HG03558 (cell line): ENCODE data around the gene TIGD6.
A peak's percentile ranks its signal among the peaks of the same experiment; 100 is the strongest.

Experiments used
- ATAC-seq: cut with Tn5 transposase; IDR thresholded peaks from one replicate; pipeline ENCODE4 v1.9.1; 2021; ENCODE audit warnings: moderate number of reproducible peaks; ENCODE audit not compliant: unreplicated experiment; ENCODE audit errors: extremely low read depth

The TIGD6 gene

DNA sequence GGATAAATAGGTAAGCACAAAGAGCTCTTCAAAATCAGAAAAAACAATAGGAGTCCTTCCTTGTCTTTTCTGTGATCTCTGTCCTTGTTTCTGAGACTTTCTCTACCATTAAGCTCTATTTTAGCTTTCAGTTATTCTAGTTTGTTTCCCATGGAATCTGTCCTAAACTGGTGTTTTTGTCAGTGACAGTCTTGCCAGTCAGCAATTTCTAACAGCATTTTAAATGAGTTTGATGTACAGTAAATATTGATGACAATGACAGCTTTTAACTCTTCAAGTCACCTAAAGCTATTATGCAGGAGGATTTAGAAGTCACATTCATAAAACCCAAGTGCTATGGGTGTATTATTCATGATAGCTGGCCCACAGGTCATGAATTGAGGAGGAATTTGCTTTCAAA is 17.9 kb downstream of the TIGD6 start:
- ATAC-seq = no peak

DNA sequence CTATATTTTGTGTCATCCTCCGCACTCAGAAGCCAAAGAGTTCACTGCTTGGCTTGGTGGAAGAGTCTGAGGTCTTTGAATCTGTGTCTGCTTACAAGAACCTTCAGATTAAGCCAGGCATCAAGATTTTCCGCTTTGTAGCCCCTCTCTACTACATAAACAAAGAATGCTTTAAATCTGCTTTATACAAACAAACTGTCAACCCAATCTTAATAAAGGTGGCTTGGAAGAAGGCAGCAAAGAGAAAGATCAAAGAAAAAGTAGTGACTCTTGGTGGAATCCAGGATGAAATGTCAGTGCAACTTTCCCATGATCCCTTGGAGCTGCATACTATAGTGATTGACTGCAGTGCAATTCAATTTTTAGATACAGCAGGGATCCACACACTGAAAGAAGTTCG is 19.2 kb downstream of the TIGD6 start:
- no peak for ATAC-seq

DNA sequence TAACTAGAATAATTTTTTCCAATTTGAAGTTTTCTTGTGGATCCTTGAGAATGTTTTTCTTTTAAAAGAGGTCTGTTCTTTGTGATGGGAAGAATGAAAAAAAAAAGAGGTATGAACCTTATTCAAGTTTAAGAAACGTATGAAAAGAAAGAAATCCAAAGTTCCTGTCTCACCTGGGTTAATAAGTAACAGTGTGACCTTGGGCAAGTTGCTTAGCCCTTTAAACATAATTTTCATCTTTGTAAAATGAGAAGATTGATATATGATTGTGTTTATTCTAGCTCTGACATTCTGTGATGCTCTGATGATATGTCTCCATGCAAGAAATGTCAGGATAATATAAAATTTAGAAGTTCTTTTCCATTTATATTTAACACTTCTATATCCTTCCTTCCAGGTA is 20.6 kb downstream of the TIGD6 start:
- no peak for ATAC-seq

DNA sequence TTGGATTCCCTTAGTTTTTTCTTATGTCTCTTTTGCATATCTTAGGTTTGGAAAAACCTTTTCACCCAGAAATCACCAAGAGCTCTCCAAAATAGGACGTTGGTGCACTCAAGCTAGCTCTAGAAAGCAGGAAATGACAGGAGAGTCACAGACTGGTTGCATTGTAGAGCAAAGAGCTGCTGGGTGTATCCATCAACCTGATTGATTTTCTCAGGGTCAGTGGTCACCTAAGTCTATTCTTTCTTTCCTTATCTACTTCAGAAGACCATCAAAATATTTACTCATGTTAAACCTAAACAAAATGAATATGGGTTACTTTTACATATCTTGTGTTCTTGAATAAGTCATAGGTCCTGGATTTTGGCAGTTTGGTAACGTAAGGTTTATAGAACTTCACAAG is 25.0 kb downstream of the TIGD6 start:
- ATAC-seq = no peak

DNA sequence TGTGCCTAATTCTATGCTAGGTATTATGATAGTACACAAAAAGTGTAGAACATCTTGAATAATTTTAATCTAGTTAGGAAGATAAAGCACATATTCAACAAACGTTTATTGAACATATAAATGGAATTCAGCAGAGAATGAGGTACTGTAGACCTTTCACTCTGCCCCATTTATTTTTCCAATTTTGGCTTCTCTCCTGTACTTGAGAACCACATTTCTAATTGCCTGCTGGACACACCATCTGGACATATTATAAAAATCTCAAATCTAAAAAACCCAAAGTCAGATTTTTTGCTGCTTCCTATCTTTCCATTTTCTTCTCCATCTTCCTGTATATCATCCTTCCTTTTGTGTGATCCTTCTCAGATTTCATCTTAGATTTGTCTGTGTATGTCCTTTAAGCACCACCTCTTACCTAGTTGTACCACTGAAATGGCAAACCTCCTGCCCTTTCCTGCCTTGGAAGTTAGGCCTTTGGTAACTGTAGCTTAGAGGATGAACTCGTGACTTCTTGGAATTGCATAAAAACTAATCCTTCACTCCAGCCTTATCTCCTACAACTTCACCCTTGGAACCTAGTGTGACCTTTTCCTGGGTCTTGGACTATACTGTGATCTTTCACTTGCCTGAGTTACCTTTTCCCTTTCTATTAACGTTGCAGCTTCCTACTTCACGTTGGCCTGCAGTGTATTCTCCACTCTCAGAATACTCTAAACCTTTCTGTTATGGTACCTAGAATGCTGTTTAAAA is 31.1 kb downstream of the TIGD6 start:
- ATAC-seq = no peak

DNA sequence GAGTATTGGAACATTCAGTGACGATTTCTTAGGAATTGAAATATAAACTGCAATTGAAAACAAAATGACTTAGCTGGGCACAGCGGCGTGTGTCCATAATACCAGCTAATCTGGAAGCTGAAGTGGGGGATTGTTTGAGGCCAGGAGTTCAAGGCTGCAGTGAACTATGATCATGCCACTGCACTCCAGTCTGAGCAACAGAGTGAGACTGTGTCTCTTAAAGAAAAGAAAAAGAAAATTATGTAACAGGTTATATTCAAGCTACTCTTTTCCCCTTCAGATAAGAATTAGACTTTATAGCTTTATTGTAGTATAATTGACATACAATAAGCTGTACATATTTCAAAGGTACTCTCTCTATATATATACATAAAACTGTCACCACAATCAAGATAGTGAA is 33.5 kb downstream of the TIGD6 start:
- ATAC-seq = no peak

DNA sequence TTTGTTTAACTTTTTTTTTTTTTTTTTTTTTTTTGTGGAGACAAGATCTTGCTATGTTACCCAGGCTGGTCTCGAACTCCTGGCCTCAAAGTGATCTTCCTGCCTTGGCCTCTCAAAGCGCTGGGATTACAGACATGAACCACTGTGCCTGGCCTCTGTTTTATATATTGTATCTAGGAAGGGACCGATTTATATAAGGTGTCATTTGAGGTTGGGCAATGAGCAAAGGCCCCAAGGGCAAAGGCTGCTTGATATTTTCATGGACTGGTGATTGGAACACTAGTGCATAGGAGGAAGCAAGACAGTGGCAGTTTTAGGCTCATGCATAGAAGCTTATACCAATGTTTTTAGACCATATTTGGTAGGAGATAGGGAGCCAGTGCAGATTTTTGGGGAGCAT is 36.7 kb downstream of the TIGD6 start:
- ATAC-seq = no peak

DNA sequence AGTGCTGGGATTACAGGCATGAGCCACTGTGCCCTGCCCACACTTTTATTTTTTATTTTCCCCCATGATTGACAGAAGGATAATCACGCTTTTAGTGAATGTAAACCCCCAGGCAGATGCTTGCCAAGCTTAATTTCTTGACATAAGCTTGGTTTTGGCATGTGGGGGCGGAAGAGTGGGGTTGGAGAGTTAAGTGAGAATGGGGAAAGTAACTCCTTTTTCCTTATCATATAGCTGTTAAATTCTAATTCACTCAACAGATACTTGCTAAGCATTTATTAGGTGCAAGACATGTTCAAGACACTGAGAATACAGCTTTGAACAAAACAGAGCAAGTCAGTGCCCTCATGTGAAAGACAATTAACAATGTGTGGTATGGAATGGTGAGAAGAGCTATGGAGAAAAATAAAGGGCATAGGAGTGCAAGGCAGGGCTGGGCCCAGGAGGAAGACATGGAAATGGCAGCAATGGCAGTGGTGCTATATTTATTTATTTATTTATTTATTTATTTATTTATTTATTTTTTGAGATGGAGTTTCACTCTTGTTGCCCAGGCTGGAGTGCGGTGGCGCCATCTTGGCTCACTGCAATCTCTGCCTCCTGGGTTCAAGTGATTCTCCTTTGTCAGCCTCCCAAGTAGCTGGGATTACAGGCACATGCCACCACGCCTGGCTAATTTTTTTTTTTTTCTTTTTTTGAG is 37.7 kb downstream of the TIGD6 start:
- no peak for ATAC-seq

DNA sequence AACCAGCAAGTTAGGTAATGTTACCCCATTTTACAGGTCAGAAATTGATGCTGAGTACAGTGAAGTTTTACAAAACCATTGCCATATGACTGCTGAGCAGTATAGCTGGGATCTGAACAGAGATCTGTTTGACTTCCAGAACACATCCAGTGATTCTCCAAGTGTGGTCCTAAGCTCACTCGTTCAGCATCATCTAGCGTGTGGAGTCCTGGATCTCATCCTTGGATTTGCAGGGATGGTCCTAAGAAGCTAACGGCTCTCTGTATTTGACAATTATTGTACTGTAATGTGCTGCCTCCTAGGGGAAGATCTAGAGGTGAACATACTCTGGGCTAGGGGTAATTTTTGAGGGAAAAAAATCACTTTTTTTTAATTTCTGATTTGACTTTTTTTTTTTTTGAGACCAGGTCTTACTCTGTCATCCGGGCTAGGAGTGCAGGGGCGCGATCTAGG is 38.5 kb downstream of the TIGD6 start:
- no peak for ATAC-seq

DNA sequence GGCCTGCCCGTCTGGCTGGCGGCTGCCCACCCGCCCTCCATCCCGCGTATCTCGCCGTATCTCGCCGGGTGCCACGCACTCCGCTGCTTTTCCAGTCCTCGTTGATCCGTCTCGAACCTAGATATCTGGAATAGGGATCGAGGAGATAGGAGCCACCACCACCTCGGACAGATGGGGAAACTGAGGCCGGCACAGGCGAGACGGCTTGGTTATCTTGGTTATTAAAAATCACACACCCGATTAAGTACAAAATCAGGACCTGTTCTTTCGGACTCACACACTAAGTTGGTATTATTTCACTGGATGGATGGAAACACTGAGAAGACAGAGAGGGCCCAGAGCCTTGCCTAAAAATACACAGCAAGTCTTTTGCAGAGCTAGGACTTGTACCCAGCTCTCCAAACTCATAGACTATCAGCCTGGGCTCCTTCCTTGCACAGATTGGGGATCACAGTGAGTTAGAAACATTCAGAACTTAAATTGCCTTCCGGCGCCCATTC is 39.2 kb downstream of the TIGD6 start:
- no peak for ATAC-seq

DNA sequence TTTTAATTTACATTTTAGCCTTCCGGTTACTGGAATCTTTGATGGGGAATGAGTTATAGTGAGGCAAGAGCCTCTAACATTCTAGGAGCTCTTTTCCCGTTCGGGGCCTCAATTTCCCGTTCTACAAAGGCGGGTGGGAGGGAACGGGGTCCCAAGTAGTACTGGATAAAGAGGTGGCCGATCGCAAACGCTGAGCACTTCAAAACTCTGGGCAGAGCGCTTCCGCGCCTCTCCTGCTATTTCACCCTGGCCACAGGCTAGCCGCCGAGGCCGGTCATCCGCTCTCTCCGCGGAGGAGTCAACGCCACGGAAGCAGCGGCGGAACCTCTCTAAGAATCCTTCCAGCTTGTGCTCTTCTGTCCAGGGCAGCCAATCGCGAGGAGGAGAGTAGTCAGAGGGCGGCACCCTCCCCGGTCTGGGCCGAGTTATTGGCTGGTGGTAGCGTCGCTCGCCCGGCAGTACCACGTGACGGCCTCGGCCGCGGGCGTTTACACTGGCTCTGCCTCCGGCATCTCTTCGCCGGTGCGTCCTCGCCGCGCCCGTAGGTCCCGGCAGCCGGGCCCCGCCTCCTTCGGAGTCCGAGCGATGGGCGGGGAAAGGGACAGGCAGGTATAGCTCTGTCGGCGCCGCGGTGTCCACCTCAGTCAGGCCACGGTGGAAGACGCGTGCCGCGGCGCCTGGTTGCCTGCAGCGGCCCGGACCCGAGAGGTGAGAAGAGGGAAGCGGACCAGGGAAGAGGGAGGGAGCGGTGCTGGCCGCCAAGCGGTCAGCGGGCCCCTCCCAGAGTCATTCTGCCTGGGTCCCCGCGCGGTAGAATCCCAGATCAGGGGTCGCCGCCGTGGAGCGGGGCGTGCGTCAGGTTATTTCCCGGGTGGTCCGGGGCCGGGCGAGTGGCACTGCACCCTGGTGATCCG is 39.9 kb downstream of the TIGD6 start, which contains the start of gene SLC26A2:
Gene SLC26A2, plus strand, starts transcription at position 487 of the 914 bp plus-strand sequence. CDS start 16,895 bp downstream, outside the sequence.
- ATAC-seq = peak; percentile 97

DNA sequence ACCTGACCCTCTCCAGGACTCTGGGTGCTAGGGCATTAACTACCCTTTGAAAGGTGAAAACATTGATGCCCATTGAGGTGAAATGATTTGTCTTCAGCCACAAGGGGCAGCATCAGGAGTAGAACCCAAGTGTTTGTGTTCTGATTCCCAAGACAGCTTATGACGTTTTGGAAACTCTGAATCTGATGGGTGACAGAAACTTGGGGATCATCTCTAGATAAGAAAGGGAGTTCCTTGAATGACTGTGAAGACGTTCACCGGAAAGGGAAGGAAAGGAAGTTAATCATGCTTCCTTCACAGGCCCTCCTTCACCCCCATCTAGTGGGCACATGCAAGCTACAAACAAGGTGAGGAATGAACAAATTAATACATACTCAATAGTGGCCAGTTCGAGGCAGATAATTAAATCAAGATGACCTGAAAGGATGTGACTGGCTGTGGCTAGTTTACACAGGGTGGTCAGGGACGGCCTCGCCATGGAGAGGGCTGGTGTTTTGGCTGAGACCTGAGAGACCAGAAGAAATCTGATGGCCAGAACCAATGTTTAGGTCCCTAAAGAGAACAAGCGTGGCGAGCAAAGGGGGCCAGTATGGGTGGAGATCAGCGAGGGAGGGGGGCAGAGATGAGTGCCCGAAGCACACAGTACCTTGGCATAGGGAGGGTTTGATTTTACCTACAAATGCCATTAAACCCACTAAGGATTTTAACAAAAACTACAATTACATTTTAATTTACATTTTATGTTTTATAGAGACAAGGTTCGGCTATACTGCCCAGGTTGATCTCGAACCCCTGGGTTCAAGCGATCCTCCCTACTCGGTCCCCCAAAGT is 40.8 kb downstream of the TIGD6 start:
- no peak for ATAC-seq

DNA sequence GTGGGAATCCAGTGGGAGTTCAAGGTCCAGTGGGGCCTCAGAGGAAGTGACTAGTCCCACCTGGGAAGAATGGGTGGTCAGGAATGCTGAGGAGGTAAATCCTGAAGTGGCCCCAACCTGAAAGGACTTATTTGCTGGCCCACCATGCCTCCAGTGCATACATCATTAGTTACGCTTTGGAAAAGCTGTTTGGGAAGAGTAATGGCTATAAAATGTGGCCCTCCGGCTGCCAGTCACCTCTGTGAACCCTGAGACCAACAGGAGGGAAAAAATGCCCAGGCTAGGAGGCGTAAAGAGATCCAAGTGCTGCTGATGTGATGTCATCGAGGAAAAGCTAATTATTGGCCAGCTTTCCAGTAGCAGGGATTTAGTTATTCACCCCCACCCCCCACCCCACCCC is 42.6 kb downstream of the TIGD6 start:
- ATAC-seq = no peak

DNA sequence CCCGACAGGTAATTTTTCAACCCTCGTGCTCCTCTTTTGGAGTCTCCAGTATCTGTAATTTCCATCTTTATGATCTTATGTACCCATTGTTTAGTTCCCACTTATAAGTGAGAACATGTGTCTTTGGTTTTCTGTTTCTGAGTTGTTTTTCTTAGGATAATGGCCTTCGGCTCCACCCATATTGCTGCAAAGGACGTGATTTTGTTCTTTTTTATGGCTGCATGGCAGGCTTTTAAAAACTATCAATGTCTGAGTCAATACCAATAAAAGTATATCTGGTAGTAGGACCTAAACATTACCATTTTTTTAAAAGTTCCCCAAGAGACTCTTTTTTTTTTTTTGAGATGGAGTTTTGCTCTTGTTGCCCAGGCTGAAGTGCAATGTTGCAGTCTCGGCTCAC is 43.8 kb downstream of the TIGD6 start:
- no peak for ATAC-seq

DNA sequence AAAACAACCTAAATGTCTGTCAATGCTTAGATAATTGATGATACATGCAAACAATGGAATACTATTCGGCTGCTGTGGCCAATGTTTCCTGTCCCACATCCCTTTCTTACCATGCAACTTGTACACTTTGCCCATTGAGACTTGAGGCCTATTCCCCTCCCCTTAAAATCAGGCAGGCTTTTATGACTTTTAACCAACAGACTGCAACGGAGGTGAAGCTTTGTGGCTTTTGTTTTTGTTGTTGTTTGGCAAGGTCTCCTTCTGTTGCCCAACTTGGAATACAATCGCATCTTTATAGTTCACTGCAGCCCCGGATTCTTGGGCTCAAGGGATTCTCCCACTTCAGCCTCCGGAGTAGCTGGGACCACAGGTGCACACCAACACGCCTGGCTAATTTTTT is 45.7 kb downstream of the TIGD6 start:
- no peak for ATAC-seq

DNA sequence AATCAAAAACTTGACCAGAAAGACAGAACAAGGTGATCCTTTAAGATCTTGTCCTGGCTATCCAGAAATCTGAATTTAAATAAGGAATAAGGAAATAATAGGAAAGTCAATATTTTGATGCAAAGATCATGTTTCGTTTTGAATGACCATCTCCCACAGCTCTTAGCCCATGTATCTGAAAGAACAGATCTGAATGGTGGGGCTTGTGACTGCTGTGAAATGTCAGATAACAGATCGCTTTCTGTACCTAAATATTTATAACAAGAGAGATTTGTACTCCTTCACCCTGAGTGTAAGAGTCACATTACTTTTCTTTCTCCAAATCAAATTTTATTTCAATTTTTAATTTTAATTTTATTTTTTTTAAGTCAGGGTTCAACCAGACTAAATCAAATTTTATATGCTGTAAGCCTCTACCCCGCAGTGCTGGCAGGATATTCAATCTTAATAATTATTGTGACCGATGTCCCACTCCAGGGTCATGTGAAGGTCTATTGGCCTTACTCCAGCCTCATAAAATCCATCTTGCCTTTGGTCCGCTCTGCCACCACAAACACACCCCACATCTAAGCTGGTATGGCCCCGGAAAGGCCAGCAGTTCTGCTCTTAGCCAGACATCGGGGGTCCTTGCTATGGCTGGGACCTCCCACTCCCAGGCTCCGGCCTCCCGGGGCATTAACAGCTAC is 46.9 kb downstream of the TIGD6 start:
- ATAC-seq = no peak

DNA sequence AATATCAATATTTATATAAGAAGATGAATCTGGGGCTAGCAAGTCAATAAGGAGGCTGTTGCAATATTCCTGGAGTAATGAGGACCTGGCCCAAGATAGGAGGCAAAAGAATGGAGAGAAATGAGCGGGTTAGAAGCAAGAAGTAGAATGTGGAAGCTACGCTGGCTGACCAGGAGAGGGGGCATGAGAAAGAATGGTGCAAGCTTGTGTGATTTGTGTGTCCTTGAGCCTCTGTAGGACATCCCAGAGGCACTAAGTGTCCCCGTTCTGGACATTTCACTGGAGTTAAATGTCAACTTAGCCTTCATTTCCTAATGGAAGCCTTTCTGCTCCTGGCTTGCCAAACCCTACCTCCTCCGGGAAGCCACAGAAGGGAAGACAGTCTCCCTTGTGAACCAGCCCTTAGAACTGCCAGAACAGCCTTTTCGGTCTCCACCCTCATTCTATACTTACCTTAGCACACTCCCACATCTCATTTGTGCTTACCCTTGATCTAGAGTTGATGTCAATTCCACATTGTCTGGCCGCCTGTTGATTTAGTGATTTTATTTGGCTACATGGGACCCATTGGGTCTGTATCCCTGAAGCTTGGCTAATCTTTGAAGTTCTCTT is 49.2 kb downstream of the TIGD6 start:
- ATAC-seq = no peak

DNA sequence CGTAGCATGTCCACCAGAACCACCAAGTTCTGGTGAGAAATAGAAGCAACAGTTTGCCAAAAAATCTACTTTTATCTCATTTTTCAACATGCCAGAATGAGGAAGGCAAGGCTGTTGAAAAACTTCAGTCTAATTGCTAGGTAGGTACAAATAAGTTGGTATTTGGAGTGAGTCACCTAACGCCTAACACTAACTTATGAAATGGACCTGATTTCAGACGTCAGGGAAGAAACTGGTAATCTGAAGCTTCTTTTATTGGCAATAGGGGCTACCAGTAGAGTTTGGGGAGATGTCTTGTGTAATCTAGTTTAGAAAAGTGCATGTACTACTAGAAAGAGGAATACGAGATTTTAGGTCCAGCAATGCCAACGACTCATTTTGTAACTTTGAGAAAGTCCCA is 51.5 kb downstream of the TIGD6 start:
- no peak for ATAC-seq

DNA sequence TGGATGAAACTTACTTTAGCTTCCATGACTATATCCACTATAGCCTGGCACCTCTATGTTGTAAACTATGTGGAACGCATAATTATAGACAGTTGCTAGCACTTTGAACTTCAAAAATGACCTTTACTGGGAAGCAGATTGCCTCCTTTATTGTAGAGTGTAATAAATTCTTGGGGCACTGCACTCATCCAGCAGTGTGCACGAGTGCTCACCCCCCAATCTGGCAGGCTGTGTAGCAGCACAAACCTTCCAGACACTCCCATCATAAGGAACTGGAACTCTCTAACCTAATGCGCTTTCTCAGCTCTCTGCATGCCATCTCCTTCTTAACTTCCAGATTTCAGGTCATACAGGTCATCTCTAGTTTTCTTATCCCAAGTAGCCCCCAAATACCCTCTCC is 54.3 kb downstream of the TIGD6 start:
- no peak for ATAC-seq
